ENCODE results near the gene CTNND2.

CTNND2 gene

DNA sequence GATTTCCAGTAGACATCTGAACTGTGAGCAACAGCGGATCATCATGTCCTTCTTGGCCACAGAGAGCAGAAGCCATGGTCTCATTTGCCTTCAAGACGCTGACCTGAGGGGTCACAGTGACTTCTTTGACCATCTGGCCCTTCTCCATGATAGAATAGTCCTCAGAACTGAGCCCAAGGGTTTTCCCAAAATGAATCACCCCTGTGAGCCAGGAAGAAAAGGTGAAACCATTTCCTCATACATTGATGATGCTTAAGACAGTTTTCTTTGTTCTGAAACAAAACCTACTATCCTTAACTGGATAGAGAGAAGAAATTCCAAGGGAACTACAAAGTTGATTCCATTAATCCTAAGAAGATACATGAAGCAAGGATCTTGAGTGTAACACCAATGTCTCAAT is 503.9 kb downstream of the CTNND2 start:
- no peak overlapping the region for H3K4me3 ChIP-seq (ENCODE audit: low read depth, low read length)
- H3K36me3 ChIP-seq = no peaks in the 10 kb centered on the region
- TF ChIP-seq, protein P1, sequence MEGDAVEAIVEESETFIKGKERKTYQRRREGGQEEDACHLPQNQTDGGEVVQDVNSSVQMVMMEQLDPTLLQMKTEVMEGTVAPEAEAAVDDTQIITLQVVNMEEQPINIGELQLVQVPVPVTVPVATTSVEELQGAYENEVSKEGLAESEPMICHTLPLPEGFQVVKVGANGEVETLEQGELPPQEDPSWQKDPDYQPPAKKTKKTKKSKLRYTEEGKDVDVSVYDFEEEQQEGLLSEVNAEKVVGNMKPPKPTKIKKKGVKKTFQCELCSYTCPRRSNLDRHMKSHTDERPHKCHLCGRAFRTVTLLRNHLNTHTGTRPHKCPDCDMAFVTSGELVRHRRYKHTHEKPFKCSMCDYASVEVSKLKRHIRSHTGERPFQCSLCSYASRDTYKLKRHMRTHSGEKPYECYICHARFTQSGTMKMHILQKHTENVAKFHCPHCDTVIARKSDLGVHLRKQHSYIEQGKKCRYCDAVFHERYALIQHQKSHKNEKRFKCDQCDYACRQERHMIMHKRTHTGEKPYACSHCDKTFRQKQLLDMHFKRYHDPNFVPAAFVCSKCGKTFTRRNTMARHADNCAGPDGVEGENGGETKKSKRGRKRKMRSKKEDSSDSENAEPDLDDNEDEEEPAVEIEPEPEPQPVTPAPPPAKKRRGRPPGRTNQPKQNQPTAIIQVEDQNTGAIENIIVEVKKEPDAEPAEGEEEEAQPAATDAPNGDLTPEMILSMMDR (IDR thresholded peaks at IDR 0.05; ENCODE audit: low read depth, low read length) = no peak
- DNase-seq = no peak
- H3K27me3 ChIP-seq (ENCODE audit: insufficient read depth, low read depth, severe bottlenecking) = no peaks in the 10 kb centered on the region
- H3K27ac ChIP-seq = no peak overlapping the region
- H3K9me3 ChIP-seq (ENCODE audit: severe bottlenecking) = no peaks in the 10 kb centered on the region

DNA sequence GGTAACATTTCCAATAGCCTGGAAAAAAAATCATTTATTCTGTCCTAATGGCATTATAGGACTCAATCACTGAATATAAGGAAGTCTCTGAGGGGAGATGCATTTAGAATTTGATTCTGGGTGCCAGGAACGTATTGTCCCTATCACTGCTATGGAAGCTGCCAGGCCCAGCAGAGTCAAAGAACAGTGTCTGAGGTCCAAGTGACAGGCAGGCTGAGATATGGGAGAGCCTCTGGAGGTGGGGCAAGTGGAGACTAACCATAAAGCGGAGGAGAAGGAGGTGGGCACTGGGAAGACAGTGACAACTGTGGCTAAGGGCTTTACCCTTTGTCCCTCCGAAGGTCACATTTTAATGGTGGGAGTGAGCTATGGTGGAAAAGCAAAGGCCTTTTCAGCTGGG is 505.5 kb downstream of the CTNND2 start:
- no peak for DNase-seq
- TF ChIP-seq, protein P1 (IDR thresholded peaks at IDR 0.05; ENCODE audit: low read depth, low read length) = no peak
- Histone ChIP-seq H3K9me3 (ENCODE audit: severe bottlenecking) (no peaks in the 10 kb centered on the region), H3K27ac (no peak overlapping the region), H3K36me3 (no peaks in the 10 kb centered on the region), H3K4me3 (ENCODE audit: low read depth, low read length) (no peak overlapping the region), H3K27me3 (ENCODE audit: insufficient read depth, low read depth, severe bottlenecking) (no peaks in the 10 kb centered on the region)

DNA sequence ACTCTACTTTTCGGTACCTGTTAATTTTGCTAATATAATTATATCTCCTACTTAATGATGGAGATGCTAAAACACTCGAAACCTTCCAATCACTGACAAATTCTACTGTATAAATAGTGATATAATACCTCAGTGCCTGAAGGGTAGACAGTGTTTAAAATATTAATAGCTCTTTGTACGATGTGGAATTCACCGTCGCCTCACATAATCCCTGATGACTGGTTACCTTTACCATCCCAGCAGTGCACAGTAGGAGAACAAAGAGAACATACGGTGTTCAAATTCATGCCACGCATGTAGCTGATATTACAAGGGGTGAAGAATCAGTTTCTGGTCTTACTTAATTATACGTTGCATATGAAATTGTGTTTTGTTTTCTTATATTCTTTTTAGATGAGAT is 506.7 kb downstream of the CTNND2 start:
- no peaks in the 10 kb centered on the region for H3K36me3 ChIP-seq
- DNase-seq = no peak
- H3K9me3 ChIP-seq (ENCODE audit: severe bottlenecking) = no peaks in the 10 kb centered on the region
- TF ChIP-seq, protein P1 (IDR thresholded peaks at IDR 0.05; ENCODE audit: low read depth, low read length) = no peak
- H3K4me3 ChIP-seq (ENCODE audit: low read depth, low read length) = no peak overlapping the region
- H3K27ac ChIP-seq = no peak overlapping the region
- H3K27me3 ChIP-seq (ENCODE audit: insufficient read depth, low read depth, severe bottlenecking) = no peaks in the 10 kb centered on the region

DNA sequence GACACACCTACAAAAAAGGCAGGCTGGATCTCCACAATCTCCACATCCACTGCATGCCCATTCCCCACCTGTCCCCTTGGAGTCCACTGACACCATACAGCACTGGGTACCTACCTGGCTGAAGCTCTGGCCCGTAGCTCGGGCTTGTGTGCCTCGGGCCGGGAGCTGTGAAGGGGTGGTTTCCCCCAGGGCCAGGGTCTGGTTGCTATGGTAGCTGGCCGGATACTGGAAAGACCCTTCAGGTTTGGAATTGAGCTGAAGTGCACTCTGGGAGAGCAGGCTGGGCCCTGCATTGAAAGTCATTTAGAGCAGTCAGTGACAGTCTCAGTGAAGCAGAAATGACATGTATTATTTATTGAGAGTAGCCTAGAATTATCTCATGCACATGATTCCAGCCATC is 507.3 kb downstream of the CTNND2 start:
- no peaks in the 10 kb centered on the region for H3K36me3 ChIP-seq
- no peaks in the 10 kb centered on the region for H3K9me3 ChIP-seq (ENCODE audit: severe bottlenecking)
- no peak overlapping the region for H3K27ac ChIP-seq
- TF ChIP-seq, protein P1 (IDR thresholded peaks at IDR 0.05; ENCODE audit: low read depth, low read length) = no peak
- no peaks in the 10 kb centered on the region for H3K27me3 ChIP-seq (ENCODE audit: insufficient read depth, low read depth, severe bottlenecking)
- DNase-seq = no peak
- no peak overlapping the region for H3K4me3 ChIP-seq (ENCODE audit: low read depth, low read length)

DNA sequence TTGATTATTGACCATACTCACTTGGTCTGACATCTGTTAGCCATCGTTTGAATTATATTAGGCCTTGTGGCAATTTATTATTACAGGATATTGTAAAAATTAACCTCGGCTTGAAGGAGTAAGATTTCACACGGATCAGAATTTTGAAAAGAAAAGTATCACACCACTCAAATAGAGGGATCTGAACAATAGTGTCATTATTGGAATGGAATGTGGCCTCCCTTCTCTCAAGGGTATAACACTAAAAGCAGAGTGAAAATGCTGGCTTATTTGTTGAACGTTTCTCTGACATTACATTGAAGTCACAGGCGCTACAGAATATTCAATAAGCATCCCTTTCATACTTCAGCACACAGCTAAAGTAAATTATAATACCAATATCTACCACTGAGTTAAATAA is 509.3 kb downstream of the CTNND2 start:
- H3K27me3 ChIP-seq (ENCODE audit: insufficient read depth, low read depth, severe bottlenecking) = no peaks in the 10 kb centered on the region
- TF ChIP-seq, protein P1 (IDR thresholded peaks at IDR 0.05; ENCODE audit: low read depth, low read length) = no peak
- no peaks in the 10 kb centered on the region for H3K9me3 ChIP-seq (ENCODE audit: severe bottlenecking)
- H3K4me3 ChIP-seq (ENCODE audit: low read depth, low read length) = no peak overlapping the region
- H3K36me3 ChIP-seq = no peaks in the 10 kb centered on the region
- H3K27ac ChIP-seq = no peak overlapping the region
- DNase-seq = no peak

DNA sequence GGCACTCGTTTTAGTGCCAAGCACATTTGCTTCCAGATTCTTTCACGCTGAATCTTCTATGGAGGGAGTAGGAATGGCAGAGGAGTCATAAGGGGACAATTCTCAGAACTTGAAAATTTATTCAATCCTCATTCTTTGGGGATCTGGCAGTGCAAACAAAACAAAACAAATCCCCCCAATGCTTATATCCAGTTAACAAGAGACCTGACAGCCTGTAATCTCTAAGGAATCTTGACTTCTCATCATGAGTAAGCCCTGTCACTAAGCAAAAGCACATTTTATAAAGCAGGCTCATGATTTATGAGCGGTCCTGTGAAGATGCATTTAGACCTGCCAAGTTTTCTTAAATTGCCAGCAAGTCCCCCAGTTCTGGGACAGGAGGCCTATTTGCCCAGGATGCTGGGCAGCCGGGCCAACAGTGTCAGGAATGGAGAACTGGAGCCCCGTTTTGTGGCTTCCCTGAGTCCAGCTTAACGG is 513.9 kb downstream of the CTNND2 start:
- TF ChIP-seq, protein P1 (IDR thresholded peaks at IDR 0.05; ENCODE audit: low read depth, low read length) = no peak
- H3K36me3 ChIP-seq = no peaks in the 10 kb centered on the region
- no peak overlapping the region for H3K4me3 ChIP-seq (ENCODE audit: low read depth, low read length)
- no peaks in the 10 kb centered on the region for H3K9me3 ChIP-seq (ENCODE audit: severe bottlenecking)
- H3K27ac ChIP-seq = no peak overlapping the region
- no peaks in the 10 kb centered on the region for H3K27me3 ChIP-seq (ENCODE audit: insufficient read depth, low read depth, severe bottlenecking)
- DNase-seq = no peak
